ENCODE data around the gene TWSG1.
"Not testable (repeated sequence)": the region's sequence is repeated elsewhere in the genome, so short reads cannot be mapped to it uniquely, and the experiment has no call there.

The TWSG1 gene

DNA sequence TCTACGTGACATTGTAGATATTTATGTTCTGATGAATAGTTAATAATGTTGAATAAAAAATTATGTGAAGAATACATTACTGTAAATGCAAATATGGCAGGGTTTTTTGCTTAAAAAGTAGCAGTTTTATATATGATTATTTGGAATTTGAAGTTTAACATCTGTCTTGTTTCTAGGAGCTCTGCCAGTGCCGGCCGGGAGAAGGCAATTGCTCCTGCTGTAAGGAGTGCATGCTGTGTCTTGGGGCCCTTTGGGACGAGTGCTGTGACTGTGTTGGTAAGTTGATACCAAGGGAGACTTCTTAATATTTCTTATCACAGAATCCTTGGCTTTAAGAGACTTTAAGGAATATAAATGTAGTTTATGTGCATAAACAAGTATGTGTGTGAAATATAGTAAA lies 25.2 kb downstream of the TWSG1 start:
- Histone ChIP-seq H3K9me3 (ENCODE audit: control insufficient read depth, low read length) (no peaks in the 10 kb centered on the region), H3K27ac (ENCODE audit: low read depth, low read length, severe bottlenecking) (no peak overlapping the region), H3K4me3 (ENCODE audit: extremely low read depth, insufficient read depth, low read length, poor library complexity, severe bottlenecking) (no peak overlapping the region), H3K4me1 (ENCODE audit: control insufficient read depth, insufficient read depth, low read length, poor library complexity, severe bottlenecking) (peaks cover 6% of the 10 kb centered on the region), H3K36me3 (ENCODE audit: control insufficient read depth, insufficient read depth, low read length) (peaks cover 12% of the 10 kb centered on the region)
- 86 to 92% methylated on average over 2 of the region's 4 CpGs for WGBS, 2 experiments (ENCODE audit: insufficient coverage in 2 of 2)

DNA sequence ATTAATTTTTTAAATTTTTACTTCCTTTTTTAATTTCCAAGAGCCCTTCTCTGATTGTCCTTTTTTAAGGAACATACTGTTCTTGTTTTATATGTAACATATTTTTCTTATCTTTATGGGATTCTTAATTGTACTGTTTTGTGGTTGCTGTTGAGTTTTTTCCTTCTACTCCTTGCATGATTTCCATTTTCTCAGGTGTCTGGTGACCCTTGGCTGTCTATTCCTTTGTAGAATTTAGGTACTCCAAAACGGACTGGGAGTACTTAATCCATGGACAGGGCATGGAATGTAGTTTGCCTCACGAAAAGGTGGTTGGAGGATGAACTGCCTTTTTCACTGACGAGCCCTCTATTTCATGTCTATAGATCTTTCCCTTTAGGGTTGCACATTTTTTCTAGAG lies 26.6 kb downstream of the TWSG1 start:
- Histone ChIP-seq H3K4me3 (ENCODE audit: extremely low read depth, insufficient read depth, low read length, poor library complexity, severe bottlenecking) (no peak overlapping the region), H3K36me3 (ENCODE audit: control insufficient read depth, insufficient read depth, low read length) (peaks cover 16% of the 10 kb centered on the region), H3K4me1 (ENCODE audit: control insufficient read depth, insufficient read depth, low read length, poor library complexity, severe bottlenecking) (peaks cover 9% of the 10 kb centered on the region), H3K27ac (ENCODE audit: low read depth, low read length, severe bottlenecking) (no peak overlapping the region), H3K9me3 (ENCODE audit: control insufficient read depth, low read length) (no peaks in the 10 kb centered on the region)
- WGBS, 2 experiments (ENCODE audit: insufficient coverage in 2 of 2) = 86 to 100% methylated on average over 1 of the region's 3 CpGs

DNA sequence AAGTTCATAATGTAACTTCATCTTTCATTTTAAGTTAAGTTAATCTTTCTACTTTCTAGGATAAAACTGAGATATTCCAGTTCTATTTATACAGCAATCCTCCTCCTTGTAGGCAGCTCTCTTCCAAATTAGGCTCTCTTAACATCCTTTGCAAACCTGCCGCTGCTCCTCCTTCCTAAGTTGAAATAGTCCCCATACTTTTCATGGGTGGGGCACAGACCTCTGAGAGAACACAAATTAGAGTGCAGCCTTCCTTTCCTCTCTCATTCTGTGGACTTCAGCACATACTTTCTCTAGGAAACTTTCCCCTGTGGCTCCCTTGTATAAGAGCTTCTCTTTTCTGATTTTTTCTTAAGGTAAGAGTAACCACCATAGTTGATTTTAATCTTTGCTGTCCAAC lies 28.3 kb downstream of the TWSG1 start:
- WGBS, 2 experiments (ENCODE audit: insufficient coverage in 2 of 2) = 100% methylated on average over 1 of the region's 1 CpG
- H3K4me1 ChIP-seq (ENCODE audit: control insufficient read depth, insufficient read depth, low read length, poor library complexity, severe bottlenecking) = peaks cover 9% of the 10 kb centered on the region

DNA sequence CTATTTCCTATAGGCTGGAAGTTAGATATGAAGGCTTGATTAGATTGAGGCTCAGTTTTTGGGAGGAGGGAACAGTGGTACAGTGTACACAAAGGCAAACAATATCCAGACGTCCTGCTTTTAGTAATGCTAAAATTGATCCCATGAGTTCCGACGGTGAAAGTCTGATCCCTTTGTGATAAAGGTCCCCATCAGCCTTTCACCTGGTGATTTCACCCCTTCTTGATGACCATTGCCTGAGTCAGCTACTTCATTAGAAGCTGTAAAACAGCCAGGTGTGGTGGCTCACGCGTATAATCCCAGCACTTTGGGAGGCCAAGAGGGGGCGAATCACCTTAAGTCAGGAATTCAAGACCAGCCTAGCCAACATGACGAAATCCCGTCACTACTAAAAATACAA lies 29.7 kb downstream of the TWSG1 start:
- no peaks in the 10 kb centered on the region for H3K9me3 ChIP-seq (ENCODE audit: control insufficient read depth, low read length)
- 81 to 91% methylated on average over 6 to 7 of the region's 8 CpGs for WGBS, 2 experiments (ENCODE audit: insufficient coverage in 2 of 2)
- peaks cover 9% of the 10 kb centered on the region for H3K4me1 ChIP-seq (ENCODE audit: control insufficient read depth, insufficient read depth, low read length, poor library complexity, severe bottlenecking)
- H3K4me3 ChIP-seq (ENCODE audit: extremely low read depth, insufficient read depth, low read length, poor library complexity, severe bottlenecking) = no peak overlapping the region
- H3K36me3 ChIP-seq (ENCODE audit: control insufficient read depth, insufficient read depth, low read length) = peaks cover 26% of the 10 kb centered on the region
- H3K27ac ChIP-seq (ENCODE audit: low read depth, low read length, severe bottlenecking) = no peak overlapping the region

More for the DNA sequence above, 28.3 kb downstream of the TWSG1 start:
- H3K27ac ChIP-seq (ENCODE audit: low read depth, low read length, severe bottlenecking) = no peak overlapping the region
- H3K36me3 ChIP-seq (ENCODE audit: control insufficient read depth, insufficient read depth, low read length) = peaks cover 22% of the 10 kb centered on the region
- no peak overlapping the region for H3K4me3 ChIP-seq (ENCODE audit: extremely low read depth, insufficient read depth, low read length, poor library complexity, severe bottlenecking)
- H3K9me3 ChIP-seq (ENCODE audit: control insufficient read depth, low read length) = no peaks in the 10 kb centered on the region

DNA sequence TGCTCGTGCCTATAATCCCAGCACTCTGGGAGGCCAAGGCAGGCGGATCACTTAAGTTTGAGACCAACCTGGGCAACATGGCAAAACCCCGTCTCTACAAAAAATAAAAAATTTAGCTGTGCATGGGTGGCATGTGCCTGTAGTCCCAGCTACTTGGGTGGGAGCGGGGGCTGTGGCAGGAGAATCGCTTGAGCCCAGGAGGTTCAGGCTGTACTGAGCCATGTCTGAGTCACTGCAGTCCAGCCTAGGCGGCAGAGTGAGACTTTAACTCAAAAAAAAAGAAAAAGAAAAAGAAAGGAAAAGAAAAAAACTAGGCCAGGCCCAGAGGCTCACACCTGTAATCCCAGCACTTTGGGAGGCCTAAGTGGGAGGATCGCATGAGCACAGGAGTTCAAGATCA lies 30.8 kb downstream of the TWSG1 start:
- Histone ChIP-seq H3K36me3 (ENCODE audit: control insufficient read depth, insufficient read depth, low read length) (peaks cover 33% of the 10 kb centered on the region), H3K4me3 (ENCODE audit: extremely low read depth, insufficient read depth, low read length, poor library complexity, severe bottlenecking) (no peak overlapping the region), H3K27ac (ENCODE audit: low read depth, low read length, severe bottlenecking) (no peak overlapping the region), H3K4me1 (ENCODE audit: control insufficient read depth, insufficient read depth, low read length, poor library complexity, severe bottlenecking) (peaks cover 9% of the 10 kb centered on the region), H3K9me3 (ENCODE audit: control insufficient read depth, low read length) (no peaks in the 10 kb centered on the region)
- WGBS, 2 experiments (ENCODE audit: insufficient coverage in 2 of 2) = 94 to 96% methylated on average over 5 to 7 of the region's 7 CpGs

DNA sequence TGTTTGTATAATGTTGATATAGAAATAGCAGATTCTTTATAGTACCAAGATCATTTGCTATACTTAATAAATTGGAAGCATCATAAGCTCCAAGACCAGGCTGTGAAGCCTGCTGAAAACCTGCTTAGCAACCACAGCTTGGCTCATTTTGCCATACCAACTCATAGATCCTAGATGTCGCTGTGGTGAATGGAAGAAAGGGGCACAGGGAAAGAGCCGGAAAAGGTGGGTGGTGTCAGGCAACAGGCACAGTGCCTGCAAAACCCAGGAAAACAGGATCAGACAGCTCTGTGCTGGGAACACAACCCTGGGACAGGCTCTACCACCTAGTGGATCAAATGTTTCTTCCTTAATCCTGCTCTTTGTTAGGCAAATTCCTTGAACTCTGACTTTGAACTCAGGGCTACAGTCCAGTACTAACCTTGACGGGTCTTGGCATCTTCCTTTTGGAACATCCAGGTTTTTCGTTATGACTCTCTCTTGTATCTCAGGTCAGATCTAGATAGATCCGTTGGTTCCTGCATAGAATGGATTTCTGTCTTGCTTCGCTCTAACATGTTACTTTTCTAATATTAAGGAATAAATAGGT lies 31.6 kb downstream of the TWSG1 start:
- Histone ChIP-seq H3K4me1 (ENCODE audit: control insufficient read depth, insufficient read depth, low read length, poor library complexity, severe bottlenecking) (peaks cover 9% of the 10 kb centered on the region), H3K27ac (ENCODE audit: low read depth, low read length, severe bottlenecking) (no peak overlapping the region), H3K4me3 (ENCODE audit: extremely low read depth, insufficient read depth, low read length, poor library complexity, severe bottlenecking) (no peak overlapping the region), H3K36me3 (ENCODE audit: control insufficient read depth, insufficient read depth, low read length) (peaks cover 31% of the 10 kb centered on the region), H3K9me3 (ENCODE audit: control insufficient read depth, low read length) (no peaks in the 10 kb centered on the region)
- 53 to 69% methylated on average over 3 to 4 of the region's 6 CpGs for WGBS, 2 experiments (ENCODE audit: insufficient coverage in 2 of 2)

DNA sequence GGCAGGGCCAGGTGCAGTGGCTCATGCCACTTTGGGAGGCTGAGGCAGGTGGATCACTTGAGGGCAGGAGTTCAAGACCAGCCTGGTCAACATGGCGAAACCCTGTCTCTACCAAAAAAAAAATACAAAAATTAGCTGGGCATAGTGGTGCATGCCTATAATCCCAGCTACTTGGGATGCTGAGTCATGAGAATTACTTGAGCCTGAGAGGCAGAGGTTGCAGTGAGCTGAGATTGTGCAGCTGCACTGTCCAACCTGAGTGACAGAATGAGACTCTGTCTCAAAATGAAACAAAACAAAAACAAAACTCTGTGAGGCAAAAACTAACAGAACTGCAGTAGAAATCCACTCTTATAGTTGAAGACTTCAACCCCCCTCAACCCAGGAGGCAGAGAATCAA lies 38.7 kb downstream of the TWSG1 start:
- WGBS, 2 experiments (ENCODE audit: insufficient coverage in 2 of 2) = no CpG with 5 or more reads among the region's 1 CpG
- H3K4me1 ChIP-seq (ENCODE audit: control insufficient read depth, insufficient read depth, low read length, poor library complexity, severe bottlenecking); H3K27ac ChIP-seq (ENCODE audit: low read depth, low read length, severe bottlenecking); H3K36me3 ChIP-seq (ENCODE audit: control insufficient read depth, insufficient read depth, low read length); H3K4me3 ChIP-seq (ENCODE audit: extremely low read depth, insufficient read depth, low read length, poor library complexity, severe bottlenecking); H3K9me3 ChIP-seq (ENCODE audit: control insufficient read depth, low read length): not testable (repeated sequence)

DNA sequence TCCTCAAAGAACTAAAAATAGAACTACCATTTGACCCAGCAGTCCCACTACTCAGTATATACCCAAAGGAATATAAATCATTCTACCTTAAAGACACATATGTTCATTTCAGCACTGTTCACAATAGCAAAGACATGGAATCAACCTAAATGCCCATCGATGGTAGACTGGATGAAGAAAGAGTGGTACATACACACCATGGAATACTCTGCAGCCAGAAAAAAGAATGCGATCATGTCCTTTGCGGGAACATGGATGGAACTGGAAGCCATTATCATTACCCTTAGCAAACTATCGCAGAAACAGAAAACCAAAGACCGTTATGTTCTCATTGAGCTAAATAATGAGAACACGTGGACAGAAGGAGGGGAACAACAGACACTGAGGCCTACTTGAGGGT lies 44.5 kb downstream of the TWSG1 start:
- Histone ChIP-seq H3K4me1 (ENCODE audit: control insufficient read depth, insufficient read depth, low read length, poor library complexity, severe bottlenecking) (no peaks in the 10 kb centered on the region), H3K4me3 (ENCODE audit: extremely low read depth, insufficient read depth, low read length, poor library complexity, severe bottlenecking) (no peak overlapping the region), H3K27ac (ENCODE audit: low read depth, low read length, severe bottlenecking) (no peak overlapping the region), H3K9me3 (ENCODE audit: control insufficient read depth, low read length) (no peaks in the 10 kb centered on the region), H3K36me3 (ENCODE audit: control insufficient read depth, insufficient read depth, low read length) (no peaks in the 10 kb centered on the region)
- WGBS, 2 experiments (ENCODE audit: insufficient coverage in 2 of 2) = 96 to 100% methylated on average over 4 to 5 of the region's 6 CpGs

DNA sequence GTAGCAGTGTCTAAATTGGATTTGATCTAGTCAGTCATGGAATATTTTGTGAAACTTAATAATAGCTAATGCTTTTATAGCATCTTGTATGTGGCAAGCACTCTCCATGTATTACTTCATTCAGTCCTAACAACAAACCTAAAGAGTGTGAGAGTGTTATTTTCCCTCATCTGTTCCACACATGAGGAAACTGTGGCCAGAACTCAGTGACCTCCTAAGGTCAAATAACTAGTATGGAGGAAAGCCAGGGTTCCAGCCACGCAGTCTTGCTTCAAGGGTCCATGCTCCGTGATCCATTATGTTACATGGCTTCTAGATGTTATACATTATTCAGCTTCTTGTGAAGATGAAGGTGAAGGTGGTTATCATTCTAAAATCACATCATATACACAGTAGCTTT lies 45.5 kb downstream of the TWSG1 start:
- no CpG with 5 or more reads among the region's 2 CpGs for WGBS, 2 experiments (ENCODE audit: insufficient coverage in 2 of 2)
- Histone ChIP-seq H3K27ac (ENCODE audit: low read depth, low read length, severe bottlenecking) (no peak overlapping the region), H3K4me1 (ENCODE audit: control insufficient read depth, insufficient read depth, low read length, poor library complexity, severe bottlenecking) (no peaks in the 10 kb centered on the region), H3K9me3 (ENCODE audit: control insufficient read depth, low read length) (no peaks in the 10 kb centered on the region), H3K36me3 (ENCODE audit: control insufficient read depth, insufficient read depth, low read length) (no peaks in the 10 kb centered on the region), H3K4me3 (ENCODE audit: extremely low read depth, insufficient read depth, low read length, poor library complexity, severe bottlenecking) (no peak overlapping the region)

DNA sequence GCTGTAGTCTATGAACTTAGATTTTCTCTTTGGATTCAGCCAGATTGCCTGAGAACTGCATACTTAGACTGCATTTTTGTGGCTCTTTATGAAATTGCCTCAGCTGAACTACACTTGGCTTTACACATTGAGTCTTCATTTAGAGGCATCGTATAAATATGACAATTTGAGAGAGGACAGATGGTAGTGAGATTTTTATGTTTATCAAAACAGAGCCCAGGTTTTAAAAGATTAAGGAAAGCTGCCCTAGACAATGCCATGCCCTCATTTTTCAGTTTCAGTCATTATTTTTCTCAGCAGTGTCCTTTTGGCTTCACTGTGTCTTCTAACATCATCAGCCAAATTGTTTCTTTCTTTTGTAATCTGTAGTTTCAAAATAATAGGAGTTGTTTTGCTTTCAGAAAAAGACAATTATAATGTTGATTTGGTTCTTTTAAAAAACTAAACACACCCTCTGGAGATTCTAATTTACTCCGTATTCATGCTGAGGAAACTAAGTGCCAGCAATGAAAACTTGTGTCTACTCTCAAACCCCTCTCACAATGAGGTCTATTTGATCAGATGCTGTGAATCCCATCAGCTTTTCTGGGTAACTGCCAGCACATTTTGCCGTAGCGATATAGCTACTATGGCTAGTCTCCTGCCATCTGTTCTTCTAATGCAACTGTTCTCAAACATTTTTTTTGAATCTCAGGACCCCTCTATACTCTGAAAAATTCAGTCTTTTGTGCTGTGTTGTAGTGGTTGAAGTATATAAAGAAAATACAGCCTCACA lies 46.2 kb downstream of the TWSG1 start:
- Histone ChIP-seq H3K4me1 (ENCODE audit: control insufficient read depth, insufficient read depth, low read length, poor library complexity, severe bottlenecking) (no peaks in the 10 kb centered on the region), H3K27ac (ENCODE audit: low read depth, low read length, severe bottlenecking) (no peak overlapping the region), H3K4me3 (ENCODE audit: extremely low read depth, insufficient read depth, low read length, poor library complexity, severe bottlenecking) (no peak overlapping the region), H3K9me3 (ENCODE audit: control insufficient read depth, low read length) (no peaks in the 10 kb centered on the region), H3K36me3 (ENCODE audit: control insufficient read depth, insufficient read depth, low read length) (no peaks in the 10 kb centered on the region)
- WGBS, 2 experiments (ENCODE audit: insufficient coverage in 2 of 2) = 73 to 83% methylated on average over 1 to 4 of the region's 4 CpGs

DNA sequence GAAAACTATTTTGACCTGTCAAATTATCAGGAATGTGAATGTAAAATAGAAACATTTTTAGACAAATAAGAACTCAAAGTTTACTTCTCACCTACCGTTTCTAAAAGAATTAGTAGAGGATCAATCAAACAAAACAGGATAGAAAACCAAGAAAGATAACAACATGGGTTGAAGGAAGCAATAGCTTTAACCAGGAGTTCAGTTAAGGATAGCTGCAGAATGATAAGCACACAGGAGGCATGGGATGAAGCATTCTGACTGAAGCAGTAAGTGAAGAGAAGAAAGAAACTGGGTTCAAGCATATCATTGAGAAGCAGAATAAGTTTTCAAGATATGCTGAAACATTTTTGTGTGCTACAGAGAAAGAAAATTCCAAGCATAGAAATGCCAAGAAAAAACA lies 52.3 kb downstream of the TWSG1 start:
- no CpG with 5 or more reads among the region's 1 CpG for WGBS, 2 experiments (ENCODE audit: insufficient coverage in 2 of 2)
- H3K4me1 ChIP-seq (ENCODE audit: control insufficient read depth, insufficient read depth, low read length, poor library complexity, severe bottlenecking) = no peaks in the 10 kb centered on the region
- peaks cover 16% of the 10 kb centered on the region for H3K36me3 ChIP-seq (ENCODE audit: control insufficient read depth, insufficient read depth, low read length)
- H3K9me3 ChIP-seq (ENCODE audit: control insufficient read depth, low read length) = peaks cover 8% of the 10 kb centered on the region
- no peak overlapping the region for H3K4me3 ChIP-seq (ENCODE audit: extremely low read depth, insufficient read depth, low read length, poor library complexity, severe bottlenecking)
- H3K27ac ChIP-seq (ENCODE audit: low read depth, low read length, severe bottlenecking) = no peak overlapping the region
